Parietal lobe (tissue), 1 donor: ENCODE results near the gene DEFB123. TPM values are rescaled to one million over a fixed set of nuclear protein-coding genes. Genes with fewer than 3 reads are reported as not detected.

Experiments used
- total RNA-seq: library from RNA; depleted of rRNA; stranded (reverse); fragments of >200 nt; gene quantifications from one replicate; pipeline ENCODE4 v1.2.3, GENCODE V29; 2014

Gene DEFB123
- not detected for total RNA-seq

GRCh38 chr20:31440012-31440659 is at the start of gene DEFB123:
Gene DEFB123 (plus strand): TSS chr20:31440632. CDS start chr20:31440699, 67 bp downstream.

GRCh38 chr20:31406115-31406514 is 34.3 kb upstream of the DEFB123 start, which contains the start of gene DEFB121:
Gene DEFB121 (minus strand): TSS chr20:31406215. CDS start chr20:31406152, 63 bp downstream.

GRCh38 chr20:31474758-31475427 is 34.5 kb downstream of the DEFB123 start, which contains the start of the genes DEFB124 and REM1:
Gene DEFB124 (minus strand): TSS chr20:31475127. CDS start chr20:31473013, 2,114 bp downstream.
Gene REM1 (plus strand): TSS chr20:31475288. CDS start chr20:31476446, 1,158 bp downstream.

Other genes with a start within 250 kb of the DEFB123 start
- gene DEFB115, start 183.0 kb upstream of the DEFB123 start, total RNA-seq: not detected
- not detected for gene DEFB116, start 132.0 kb upstream of the DEFB123 start, total RNA-seq
- not detected for gene DEFB118, start 72.0 kb upstream of the DEFB123 start, total RNA-seq
- gene DEFB119, start 50.0 kb upstream of the DEFB123 start, total RNA-seq: not detected
- not detected for gene DEFB121, start 34.4 kb upstream of the DEFB123 start, total RNA-seq
- gene DEFB124, start 34.5 kb downstream of the DEFB123 start, total RNA-seq: not detected
- gene REM1, start 34.7 kb downstream of the DEFB123 start, total RNA-seq: 0.31 TPM
- 49.5 TPM for gene HM13, start 73.8 kb downstream of the DEFB123 start, total RNA-seq
- 26.0 TPM for gene ID1, start 164.7 kb downstream of the DEFB123 start, total RNA-seq
- gene COX4I2, start 197.3 kb downstream of the DEFB123 start, total RNA-seq: not detected